DMS153 treated with DMSO at 0.1 percent for 48 hours (cell line): Measurements from ENCODE around the gene EFR3B.

Experiments used
- DNase-seq: peaks from one replicate; lab custom pipeline; 2025; ENCODE audit not compliant: unreplicated experiment; lab: John Stamatoyannopoulos, UW

EFR3B gene

GRCh38 chr2:25176541-25177181 lies 134.8 kb downstream of the EFR3B start:
- DNase-seq: no peak

DNA sequence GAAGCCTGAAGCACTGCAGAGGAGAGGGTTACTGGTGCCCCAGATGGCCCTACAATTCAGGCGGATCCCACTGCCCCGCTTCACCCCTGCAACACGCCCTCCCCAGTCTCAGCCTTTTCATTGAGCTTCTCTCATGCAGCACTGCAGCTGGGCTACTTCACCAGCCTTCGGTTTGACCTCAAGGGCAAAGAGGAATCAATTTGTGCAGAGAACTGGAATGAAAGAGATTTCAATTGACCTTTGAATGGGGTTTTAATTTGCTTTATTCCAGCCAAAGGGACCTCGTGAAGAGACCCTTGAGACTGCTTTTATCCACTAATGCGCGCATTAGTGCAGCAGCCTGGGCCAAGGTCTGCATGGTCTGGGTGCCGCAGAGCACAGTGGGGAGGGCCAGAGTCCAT lies 135.3 kb downstream of the EFR3B start:
- DNase-seq: no peak

DNA sequence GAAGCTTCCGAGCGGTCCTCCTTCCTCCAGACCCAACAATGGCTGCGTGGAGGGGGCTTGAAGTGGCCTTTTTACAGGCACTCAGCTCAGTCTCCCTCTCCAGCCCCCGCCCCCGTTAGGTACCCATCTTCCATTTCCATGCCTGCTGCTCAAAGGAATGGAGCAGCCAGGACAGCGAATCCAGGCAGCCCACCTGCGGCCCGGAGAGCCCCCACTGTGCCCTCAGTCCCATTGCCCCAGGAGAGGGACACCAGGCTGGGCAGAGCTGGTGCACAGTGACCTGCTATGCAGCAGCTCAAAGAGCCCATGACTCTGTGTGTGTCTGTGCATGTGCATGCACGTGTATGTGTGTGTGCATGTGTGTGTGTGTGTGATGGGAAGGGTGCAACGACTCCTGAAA lies 137.1 kb downstream of the EFR3B start:
- no peak for DNase-seq

DNA sequence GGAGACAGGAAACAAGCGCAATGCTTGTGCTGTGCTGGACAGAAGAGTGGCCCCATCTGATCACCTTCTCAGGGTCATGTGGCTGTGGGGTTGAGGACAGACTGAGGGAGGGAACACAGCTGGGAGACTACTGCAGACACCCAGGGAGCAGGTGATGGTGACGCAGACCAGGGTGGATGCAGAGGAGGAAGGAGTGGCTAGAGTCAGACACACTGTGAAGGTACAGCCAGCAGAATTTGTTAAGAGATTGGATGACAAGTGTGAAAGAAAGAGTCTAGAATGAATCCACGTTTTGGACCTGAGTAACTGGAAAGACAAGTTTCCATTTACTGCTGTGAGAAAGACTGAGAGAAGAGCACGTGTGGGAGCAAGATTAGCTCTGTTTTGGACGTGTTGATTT lies 142.4 kb downstream of the EFR3B start:
- DNase-seq: no peak

DNA sequence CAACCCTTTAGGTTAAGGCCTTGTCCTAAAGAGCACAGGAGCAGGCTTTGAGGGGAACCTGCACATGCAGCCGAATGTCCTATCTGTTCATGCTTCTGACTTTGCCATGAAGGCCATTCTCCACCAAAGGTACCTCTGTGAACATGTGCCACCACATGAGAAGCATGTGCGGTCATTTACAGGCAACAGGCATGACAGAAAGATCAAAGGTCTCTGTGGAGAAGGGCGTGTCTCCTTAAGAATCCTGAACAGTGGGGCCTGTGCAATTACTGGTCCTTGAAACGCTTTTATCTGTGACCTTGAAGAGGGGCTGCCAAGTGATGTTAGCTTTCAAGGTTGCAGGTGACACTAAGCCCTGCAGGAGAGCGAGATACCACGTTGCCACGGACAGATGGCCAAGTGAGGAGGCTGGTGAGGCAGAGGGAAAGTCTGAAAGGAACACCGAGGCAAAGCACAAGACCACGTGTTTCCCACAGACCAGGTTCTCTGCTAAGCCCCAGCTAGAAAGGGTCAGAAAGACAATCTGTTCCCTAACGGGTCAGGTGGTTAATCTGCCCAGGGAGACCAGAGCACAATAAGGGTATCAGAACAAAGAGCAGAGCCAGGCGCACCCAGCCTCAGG lies 146.0 kb downstream of the EFR3B start:
- no peak for DNase-seq

GRCh38 chr2:25188405-25188804 lies 146.5 kb downstream of the EFR3B start:
- no peak for DNase-seq

DNA sequence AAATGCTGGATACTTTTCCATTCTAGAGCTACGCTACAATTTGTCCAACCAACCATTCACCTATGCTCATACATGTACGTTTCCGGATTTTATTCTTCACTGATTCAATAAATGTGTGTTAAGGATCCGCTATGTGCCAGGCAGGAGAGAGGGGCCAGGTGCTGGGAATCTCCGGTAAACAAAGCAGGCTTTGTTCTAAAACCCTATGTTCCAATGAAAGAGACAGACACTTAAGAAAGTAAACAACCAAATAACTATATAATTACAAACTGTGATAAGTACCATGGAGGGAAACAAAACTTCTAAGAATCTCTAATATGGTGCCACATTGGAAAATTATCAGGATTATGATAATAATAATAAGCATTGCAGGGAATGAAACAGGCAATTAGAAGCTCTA lies 148.7 kb downstream of the EFR3B start:
- DNase-seq: peak; percentile 55

DNA sequence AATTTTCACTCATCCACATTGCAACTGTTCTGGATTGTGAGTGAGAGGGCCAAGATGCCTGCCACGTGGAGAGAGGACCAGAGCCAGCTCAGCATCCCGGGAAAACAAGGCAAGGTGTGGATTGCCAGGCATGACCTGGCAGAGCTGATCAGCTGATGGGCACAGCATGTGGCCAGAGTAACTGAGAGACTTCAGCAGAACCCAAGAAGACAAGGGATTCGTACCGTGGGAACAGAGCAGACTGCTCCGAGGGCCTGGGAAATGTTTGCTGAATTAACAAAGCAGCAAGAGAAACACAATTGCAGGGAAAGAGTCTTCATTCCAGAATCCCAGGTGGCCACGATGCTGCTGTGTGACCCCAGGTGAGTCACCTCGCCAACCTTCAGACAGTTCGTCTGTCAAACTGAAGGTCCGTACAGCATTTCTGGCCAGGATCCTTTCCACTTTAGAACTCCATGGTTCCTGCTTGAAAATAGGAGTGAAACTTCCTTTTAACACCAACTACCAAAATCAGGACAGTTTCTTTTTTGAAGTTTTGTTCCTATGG lies 152.8 kb downstream of the EFR3B start:
- DNase-seq: no peak

- DNase-seq: no peak
These were observed 155.7 kb downstream of the EFR3B start for GRCh38 chr2:25197336-25198208.

DNA sequence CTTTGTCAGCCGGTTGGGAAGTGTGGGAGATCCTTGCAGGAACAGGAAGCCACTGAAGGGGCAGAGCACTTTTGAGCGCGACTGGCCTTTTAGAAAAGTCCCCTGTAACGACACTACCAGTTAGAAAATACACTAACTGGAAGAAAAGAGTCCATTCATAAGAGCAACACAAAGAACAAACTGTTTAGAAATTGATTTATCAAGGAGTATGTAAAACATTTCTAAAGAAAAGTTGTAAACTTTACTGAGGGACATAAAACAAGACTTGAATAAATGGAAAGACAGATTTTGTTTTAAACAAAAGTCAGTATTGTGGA lies 156.3 kb downstream of the EFR3B start:
- DNase-seq: no peak

DNA sequence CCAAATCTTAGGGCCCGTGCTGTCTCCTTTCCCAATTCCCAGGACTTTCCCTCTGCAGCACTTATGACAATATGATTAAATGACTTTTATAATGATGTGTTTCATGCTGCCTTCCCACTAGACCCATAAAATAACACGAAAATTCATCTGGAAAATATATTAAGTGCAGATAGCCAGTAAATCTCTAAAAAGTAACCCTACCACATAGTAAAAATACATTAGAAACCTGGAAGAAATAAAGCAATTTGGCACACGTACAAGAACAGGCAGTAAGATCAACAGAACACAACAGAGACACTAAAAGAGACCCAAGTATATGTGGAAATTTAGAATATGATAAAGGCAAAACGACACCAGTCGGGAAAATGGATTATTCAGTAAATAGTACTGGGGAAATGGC lies 156.7 kb downstream of the EFR3B start:
- DNase-seq: no peak

GRCh38 chr2:25201265-25201664 lies 159.4 kb downstream of the EFR3B start:
- DNase-seq: no peak

GRCh38 chr2:25201794-25202193 lies 159.9 kb downstream of the EFR3B start:
- DNase-seq: no peak

DNA sequence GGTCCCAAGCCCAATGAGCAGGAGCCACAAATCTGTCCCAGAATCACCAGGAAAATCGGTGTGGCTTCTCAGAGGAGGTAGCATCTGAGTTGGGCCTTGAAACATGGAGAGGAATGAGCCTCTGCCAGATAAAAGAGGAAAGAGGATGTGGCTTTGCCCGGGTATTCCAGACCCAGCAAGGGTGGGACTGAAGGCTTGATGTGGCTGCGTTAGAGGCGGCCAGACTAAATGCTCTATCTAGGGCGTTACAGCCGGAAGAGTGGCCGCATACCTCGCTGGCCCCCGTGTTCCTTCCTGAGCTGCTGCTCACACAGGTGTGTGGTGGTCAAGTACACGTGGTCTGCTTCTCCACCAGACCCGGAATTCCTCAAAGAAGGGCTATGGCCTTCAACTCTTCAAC lies 160.4 kb downstream of the EFR3B start:
- no peak for DNase-seq

- no peak for DNase-seq
These were observed 162.4 kb downstream of the EFR3B start for GRCh38 chr2:25204190-25204838.

GRCh38 chr2:25207078-25207545 lies 165.2 kb downstream of the EFR3B start:
- DNase-seq: no peak
